AG10803 (cell line): Measurements from ENCODE around the gene SBDS.

Experiments used
- DNase-seq: peaks from one replicate; pipeline ENCODE4 v3.0.0; 2010; ENCODE audit warnings: low read depth
- H3K4me3 ChIP-seq: 2 replicates; pipeline ENCODE4 v1.5.1; 2011; ENCODE audit warnings: mild to moderate bottlenecking, low read length, control low read depth
- TF ChIP-seq, protein P1 (sequence below): conservative IDR thresholded peaks from 2 replicates; pipeline ENCODE4 v1.5.1; 2011; ENCODE audit warnings: mild to moderate bottlenecking, low read length, control low read depth, inconsistent platforms

Gene SBDS

DNA sequence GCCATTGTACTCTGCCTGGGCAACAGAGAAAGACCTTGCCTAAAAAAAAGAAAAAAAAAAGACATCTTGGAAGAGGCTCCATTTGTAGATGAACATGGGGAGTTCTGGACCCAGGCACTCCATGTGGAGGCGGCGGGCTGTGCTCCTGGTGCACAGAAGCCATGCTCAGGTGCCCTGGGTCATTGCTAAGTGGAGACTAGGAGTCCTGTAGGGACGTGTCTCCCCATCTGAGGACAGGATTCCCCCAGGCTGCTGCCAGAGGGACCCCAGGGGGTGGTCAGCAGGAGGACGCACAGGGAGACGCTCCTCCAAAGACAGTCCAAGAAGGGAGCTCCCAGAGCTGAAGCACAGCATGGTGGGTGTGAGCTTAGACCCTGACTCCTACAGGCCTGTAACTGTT is 34.3 kb downstream of the SBDS start:
- H3K4me3 ChIP-seq = no peak overlapping the region
- TF ChIP-seq, protein P1, sequence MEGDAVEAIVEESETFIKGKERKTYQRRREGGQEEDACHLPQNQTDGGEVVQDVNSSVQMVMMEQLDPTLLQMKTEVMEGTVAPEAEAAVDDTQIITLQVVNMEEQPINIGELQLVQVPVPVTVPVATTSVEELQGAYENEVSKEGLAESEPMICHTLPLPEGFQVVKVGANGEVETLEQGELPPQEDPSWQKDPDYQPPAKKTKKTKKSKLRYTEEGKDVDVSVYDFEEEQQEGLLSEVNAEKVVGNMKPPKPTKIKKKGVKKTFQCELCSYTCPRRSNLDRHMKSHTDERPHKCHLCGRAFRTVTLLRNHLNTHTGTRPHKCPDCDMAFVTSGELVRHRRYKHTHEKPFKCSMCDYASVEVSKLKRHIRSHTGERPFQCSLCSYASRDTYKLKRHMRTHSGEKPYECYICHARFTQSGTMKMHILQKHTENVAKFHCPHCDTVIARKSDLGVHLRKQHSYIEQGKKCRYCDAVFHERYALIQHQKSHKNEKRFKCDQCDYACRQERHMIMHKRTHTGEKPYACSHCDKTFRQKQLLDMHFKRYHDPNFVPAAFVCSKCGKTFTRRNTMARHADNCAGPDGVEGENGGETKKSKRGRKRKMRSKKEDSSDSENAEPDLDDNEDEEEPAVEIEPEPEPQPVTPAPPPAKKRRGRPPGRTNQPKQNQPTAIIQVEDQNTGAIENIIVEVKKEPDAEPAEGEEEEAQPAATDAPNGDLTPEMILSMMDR = no peak
- DNase-seq = no peak

DNA sequence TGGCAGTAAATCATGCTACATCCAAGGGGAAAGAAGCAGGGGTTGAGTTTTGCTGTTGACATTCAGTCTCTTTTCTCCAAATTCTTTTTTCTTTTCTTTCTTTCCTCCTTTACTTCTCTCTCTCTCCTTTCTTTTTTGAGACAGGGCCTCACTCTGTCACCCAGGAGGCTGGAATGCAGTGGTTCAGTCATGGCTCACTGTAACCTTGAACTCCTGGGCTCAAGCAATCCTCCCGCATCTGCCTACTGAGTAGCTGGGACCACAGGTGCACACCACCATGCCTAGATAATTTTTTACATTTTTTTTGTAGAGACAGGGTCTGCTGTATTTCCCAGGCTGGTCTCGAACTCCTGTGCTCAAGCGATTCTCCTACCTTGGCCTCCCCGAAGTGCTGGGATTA is 35.2 kb downstream of the SBDS start:
- H3K4me3 ChIP-seq = no peak overlapping the region
- no peak for DNase-seq
- TF ChIP-seq, protein P1 = no peak

DNA sequence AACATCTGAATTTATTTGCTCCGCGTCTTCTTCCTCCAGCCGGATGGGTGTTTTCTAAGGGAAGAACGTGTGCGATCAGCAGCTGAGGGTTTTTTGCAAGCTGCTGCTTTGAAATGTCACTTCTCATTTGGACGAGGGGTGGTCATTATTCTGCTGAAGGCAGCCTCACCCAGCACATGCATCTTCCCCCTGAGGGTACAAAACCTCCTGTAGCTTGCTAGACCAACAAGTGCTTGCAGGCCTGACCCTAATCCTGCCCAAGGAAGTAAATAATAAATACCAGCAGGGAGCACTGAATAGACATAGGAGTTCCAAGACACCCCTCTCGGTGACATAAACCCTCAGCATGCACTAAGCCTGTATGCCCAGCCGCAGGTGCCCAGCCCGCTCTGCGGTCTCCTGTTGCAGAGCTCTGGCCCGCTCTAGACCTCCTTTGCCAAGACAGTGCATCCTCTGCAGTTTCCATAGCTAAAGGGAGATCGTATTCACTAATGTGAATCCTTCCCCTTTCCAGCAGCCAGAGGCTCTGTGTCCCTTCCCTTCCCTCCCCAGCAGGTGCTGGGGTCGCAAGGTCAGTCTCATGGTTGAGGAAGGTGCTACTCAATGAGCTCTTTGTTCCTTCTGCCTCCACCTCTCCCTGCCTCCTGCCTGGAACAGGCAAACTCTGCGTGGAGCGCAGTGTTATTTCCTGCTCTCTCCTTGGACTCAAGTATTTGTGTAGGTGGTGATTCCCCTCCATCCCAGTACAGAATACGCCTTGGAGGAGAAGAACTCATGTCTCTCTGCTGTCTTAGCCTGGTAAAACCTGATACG is 36.6 kb downstream of the SBDS start:
- TF ChIP-seq, protein P1 = no peak
- no peak for DNase-seq
- H3K4me3 ChIP-seq = no peak overlapping the region

DNA sequence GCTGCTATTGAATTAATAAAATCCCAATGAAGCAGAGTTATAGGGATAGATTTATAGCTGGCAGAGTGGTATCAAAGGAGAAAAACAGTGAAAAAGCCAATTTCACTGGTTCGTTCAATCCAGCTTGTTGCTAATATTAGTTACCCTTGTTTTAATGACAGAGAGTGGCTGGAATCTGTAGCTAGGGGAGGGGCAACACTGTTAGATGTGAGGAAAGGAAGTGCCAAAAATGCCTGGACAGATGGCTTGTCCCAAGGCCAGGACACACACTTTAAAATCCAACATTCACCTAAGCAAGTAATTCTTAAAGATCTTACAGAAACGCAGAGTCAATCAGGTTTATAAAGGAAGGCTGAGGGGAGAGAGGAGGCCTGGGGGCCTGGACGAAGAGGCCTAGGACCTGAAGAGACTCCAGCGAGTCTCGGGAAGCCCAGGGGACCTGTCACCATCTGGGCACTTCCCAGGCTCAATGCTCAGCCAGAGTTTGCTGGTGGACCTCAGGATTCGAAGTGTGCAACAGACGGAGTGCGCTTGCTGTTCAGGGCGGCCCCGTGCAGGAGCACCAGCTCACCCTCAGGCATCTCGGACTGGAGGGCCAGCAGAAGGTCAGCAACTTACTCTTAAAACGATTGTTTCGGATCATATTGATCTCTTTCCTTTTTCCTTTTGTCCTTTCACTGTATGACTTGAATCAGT is 37.6 kb downstream of the SBDS start:
- DNase-seq = peak; percentile 43
- TF ChIP-seq, protein P1 = no peak
- H3K4me3 ChIP-seq = no peak overlapping the region

DNA sequence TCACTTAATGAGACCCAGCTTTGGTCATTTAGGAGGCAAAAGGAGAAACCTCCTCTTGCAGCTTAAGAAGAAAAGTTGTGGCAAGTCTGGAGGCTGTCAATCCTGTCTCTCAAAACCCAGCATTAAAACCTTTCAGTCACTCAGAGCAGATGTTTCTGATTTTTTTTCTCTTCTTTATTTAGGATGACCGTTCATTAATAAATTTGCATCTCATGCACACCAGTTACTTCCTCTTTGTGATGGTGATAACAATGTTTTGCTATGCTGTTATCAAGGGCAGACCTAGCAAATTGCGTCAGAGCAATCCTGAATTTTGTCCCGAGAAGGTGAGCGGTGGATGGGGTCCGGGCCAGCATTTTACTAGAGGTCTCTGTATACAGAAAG is 42.4 kb downstream of the SBDS start:
- TF ChIP-seq, protein P1 = no peak
- no peak overlapping the region for H3K4me3 ChIP-seq
- DNase-seq = no peak

DNA sequence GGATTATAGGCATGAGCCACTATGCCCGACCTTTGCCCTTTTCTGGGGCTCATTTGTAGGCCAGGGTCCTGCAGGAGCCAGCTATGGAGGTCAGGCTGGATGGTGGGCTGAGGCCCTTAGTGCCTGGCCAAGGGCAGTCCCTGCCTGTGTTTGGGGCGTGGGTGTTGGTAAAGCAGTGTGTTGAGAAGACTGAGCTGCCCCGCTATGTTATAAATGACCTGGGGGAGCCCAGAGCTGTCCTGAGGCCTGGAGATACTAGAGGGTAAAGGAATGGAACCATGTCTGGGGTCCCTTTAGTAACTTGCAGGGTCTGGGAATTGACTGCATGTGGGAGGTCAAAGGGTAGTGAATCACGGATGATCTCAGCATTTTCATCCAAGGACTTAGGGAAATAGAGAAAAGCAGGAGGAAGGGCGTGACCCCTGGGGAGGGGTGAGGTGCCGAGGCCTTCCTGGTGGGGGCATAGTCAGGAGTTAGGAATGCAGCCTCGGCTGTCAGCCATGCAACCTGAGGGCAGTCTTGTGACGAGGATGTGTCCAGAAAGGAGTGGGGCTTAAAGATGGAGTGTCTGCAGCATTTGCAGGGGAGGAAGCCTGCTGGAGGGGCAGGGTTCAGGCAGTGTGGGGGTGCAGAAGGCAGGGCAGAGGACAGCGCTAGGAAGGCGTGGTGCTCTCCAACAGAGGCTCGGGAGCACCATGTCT is 42.9 kb downstream of the SBDS start:
- peak; percentile 50 for DNase-seq

More for the DNA sequence above, 42.9 kb downstream of the SBDS start:
- no peak overlapping the region for H3K4me3 ChIP-seq
- TF ChIP-seq, protein P1 = no peak
